HEK293 (cell line): ENCODE measurements around the gene RAET1E.

Experiments
- KLF8 ChIP-seq: fragments of 450-650 bp; formaldehyde crosslinking; IDR thresholded peaks from 2 replicates; pipeline ENCODE4 v1.5.1; 2016; ENCODE audit warnings: missing biosample characterization, missing genetic modification characterization
- KLF9 ChIP-seq: fragments of 450-650 bp; formaldehyde crosslinking; IDR thresholded peaks from 2 replicates; pipeline ENCODE4 v1.5.1; 2016; ENCODE audit warnings: missing biosample characterization, missing genetic modification characterization, low read depth
- OSR2 ChIP-seq: fragments of 450-650 bp; formaldehyde crosslinking; IDR thresholded peaks from 2 replicates; pipeline ENCODE4 v1.5.1; 2016; ENCODE audit warnings: missing biosample characterization, missing genetic modification characterization
- SCRT1 ChIP-seq: fragments of 450-650 bp; formaldehyde crosslinking; IDR thresholded peaks from 2 replicates; pipeline ENCODE4 v1.5.1; 2016; ENCODE audit warnings: missing biosample characterization, missing genetic modification characterization, borderline replicate concordance
- YY1 ChIP-seq: fragments of 450-650 bp; formaldehyde crosslinking; IDR thresholded peaks from 2 replicates; pipeline ENCODE4 v1.5.1; 2018; ENCODE audit warnings: missing biosample characterization, missing genetic modification characterization
- ZBTB7A ChIP-seq: fragments of 450-650 bp; formaldehyde crosslinking; IDR thresholded peaks from 2 replicates; pipeline ENCODE4 v1.5.1; 2016; ENCODE audit warnings: low read depth, missing biosample characterization, missing genetic modification characterization
- ZIC2 ChIP-seq: fragments of 450-650 bp; formaldehyde crosslinking; IDR thresholded peaks from 2 replicates; pipeline ENCODE4 v1.5.1; 2016; ENCODE audit warnings: missing biosample characterization, missing genetic modification characterization
- ZNF157 ChIP-seq: fragments of 450-650 bp; formaldehyde crosslinking; IDR thresholded peaks from 2 replicates; pipeline ENCODE4 v1.5.1; 2016; ENCODE audit warnings: missing biosample characterization, missing genetic modification characterization
- ZNF184 ChIP-seq: fragments of 450-650 bp; IDR thresholded peaks from 2 replicates; pipeline ENCODE4 v1.5.1; 2018; ENCODE audit warnings: missing biosample characterization, mild to moderate bottlenecking, missing genetic modification characterization
- ZNF202 ChIP-seq: fragments of 450-650 bp; formaldehyde crosslinking; IDR thresholded peaks from 2 replicates; pipeline ENCODE4 v1.5.1; 2016; ENCODE audit warnings: missing biosample characterization, missing genetic modification characterization, borderline replicate concordance
- ZNF362 ChIP-seq: fragments of 450-650 bp; formaldehyde crosslinking; IDR thresholded peaks from 2 replicates; pipeline ENCODE4 v1.5.1; 2016; ENCODE audit warnings: missing biosample characterization, missing genetic modification characterization
- ZNF433 ChIP-seq: fragments of 450-650 bp; formaldehyde crosslinking; IDR thresholded peaks from 2 replicates; pipeline ENCODE4 v1.5.1; 2016; ENCODE audit warnings: missing biosample characterization, missing genetic modification characterization, low read depth
- ZNF510 ChIP-seq: fragments of 450-650 bp; formaldehyde crosslinking; IDR thresholded peaks from 2 replicates; pipeline ENCODE4 v1.5.1; 2018; ENCODE audit warnings: mild to moderate bottlenecking, missing genetic modification characterization, missing biosample characterization; ENCODE audit not compliant: insufficient replicate concordance
- ZNF518A ChIP-seq: fragments of 450-650 bp; formaldehyde crosslinking; conservative IDR thresholded peaks from 2 replicates; pipeline ENCODE4 v1.5.1; 2016; ENCODE audit warnings: low read depth, missing biosample characterization, missing genetic modification characterization
- ZNF521 ChIP-seq: fragments of 450-650 bp; formaldehyde crosslinking; IDR thresholded peaks from 2 replicates; pipeline ENCODE4 v1.5.1; 2017; ENCODE audit warnings: missing biosample characterization, mild to moderate bottlenecking, missing genetic modification characterization
- ZNF548 ChIP-seq: fragments of 450-650 bp; formaldehyde crosslinking; IDR thresholded peaks from 2 replicates; pipeline ENCODE4 v1.5.1; 2016; ENCODE audit warnings: missing biosample characterization, missing genetic modification characterization
- ZNF549 ChIP-seq: fragments of 450-650 bp; IDR thresholded peaks from 2 replicates; pipeline ENCODE4 v1.5.1; 2018; ENCODE audit warnings: missing biosample characterization, missing genetic modification characterization, mild to moderate bottlenecking, inconsistent platforms, moderate library complexity
- ZNF571 ChIP-seq: fragments of 450-650 bp; formaldehyde crosslinking; IDR thresholded peaks from 2 replicates; pipeline ENCODE4 v1.5.0; 2017; ENCODE audit warnings: missing biosample characterization, missing genetic modification characterization
- ZNF600 ChIP-seq: fragments of 450-650 bp; formaldehyde crosslinking; IDR thresholded peaks from 2 replicates; pipeline ENCODE4 v1.5.1; 2016; ENCODE audit warnings: missing biosample characterization, missing genetic modification characterization
- ZNF610 ChIP-seq: fragments of 450-650 bp; formaldehyde crosslinking; IDR thresholded peaks from 2 replicates; pipeline ENCODE4 v1.5.1; 2016; ENCODE audit warnings: missing biosample characterization, missing genetic modification characterization, borderline replicate concordance
- ZNF623 ChIP-seq: fragments of 450-650 bp; formaldehyde crosslinking; IDR thresholded peaks from 2 replicates; pipeline ENCODE4 v1.5.1; 2016; ENCODE audit warnings: missing biosample characterization, missing genetic modification characterization
- ZNF626 ChIP-seq: fragments of 450-650 bp; sonication (Bioruptor Pico); formaldehyde crosslinking; IDR thresholded peaks from 2 replicates; pipeline ENCODE4 v1.5.1; 2018; ENCODE audit warnings: missing biosample characterization, missing genetic modification characterization, inconsistent platforms
- ZNF645 ChIP-seq: fragments of 450-650 bp; formaldehyde crosslinking; IDR thresholded peaks from 2 replicates; pipeline ENCODE4; 2016; ENCODE audit warnings: missing biosample characterization, missing genetic modification characterization
- ZNF776 ChIP-seq: fragments of 450-650 bp; formaldehyde crosslinking; IDR thresholded peaks from 2 replicates; pipeline ENCODE4 v1.5.0; 2017; ENCODE audit warnings: missing biosample characterization, missing genetic modification characterization, borderline replicate concordance
- ZNF777 ChIP-seq: fragments of 450-650 bp; formaldehyde crosslinking; IDR thresholded peaks from 2 replicates; pipeline ENCODE4 v1.5.1; 2017; ENCODE audit warnings: missing biosample characterization, missing genetic modification characterization, borderline replicate concordance
- TF ChIP-seq, protein P1 (sequence below): fragments of 450-650 bp; formaldehyde crosslinking; IDR thresholded peaks from 2 replicates; pipeline ENCODE4 v1.5.1; 2016; ENCODE audit warnings: missing biosample characterization, missing genetic modification characterization
- TF ChIP-seq, protein P2 (sequence below): fragments of 450-650 bp; formaldehyde crosslinking; IDR thresholded peaks from 2 replicates; pipeline ENCODE4 v1.5.1; 2016; ENCODE audit warnings: missing biosample characterization, missing genetic modification characterization

Gene RAET1E

GRCh38 chr6:149863698-149864577, 34.0 kb downstream of the RAET1E start, which contains the start of gene LRP11 (continued):
- TF ChIP-seq SCRT1 (no peak), KLF9 (tag by site-specific recombination) (peak; percentile 84), ZNF202 (no peak), ZNF157 (tag by site-specific recombination) (no peak), ZNF776 (tag by site-specific recombination) (no peak), ZNF571 (tag by site-specific recombination) (no peak), ZNF521 (tag by site-specific recombination) (no peak), ZNF184 (tag by site-specific recombination) (0 out of 2 replicates have a peak, but pooled peaks have one; percentile 33), ZNF510 (tag by site-specific recombination) (no peak), OSR2 (tag by site-specific recombination) (peak; percentile 81), ZNF626 (0 out of 2 replicates have a peak, but pooled peaks have one; percentile 52), ZNF362 (tag by site-specific recombination) (no peak), ZNF548 (tag by site-specific recombination) (no peak), ZNF433 (tag by site-specific recombination) (no peak), ZIC2 (tag by site-specific recombination) (peak; percentile 51), ZNF610 (tag by site-specific recombination) (no peak), ZNF549 (tag by site-specific recombination) (no peak), ZNF623 (tag by site-specific recombination) (no peak), ZNF600 (tag by site-specific recombination) (peak; percentile 90), KLF8 (tag by site-specific recombination) (peak; percentile 78; the same call in 1 of the 2 replicates), ZNF518A (tag by site-specific recombination) (no peak), ZBTB7A (tag by site-specific recombination) (no peak; the same call in 1 of the 2 replicates), YY1 (tag by site-specific recombination) (no peak; the same call in 1 of the 2 replicates), ZNF645 (tag by site-specific recombination) (no peak), ZNF777 (tag by site-specific recombination) (no peak)
- TF ChIP-seq, protein P1, sequence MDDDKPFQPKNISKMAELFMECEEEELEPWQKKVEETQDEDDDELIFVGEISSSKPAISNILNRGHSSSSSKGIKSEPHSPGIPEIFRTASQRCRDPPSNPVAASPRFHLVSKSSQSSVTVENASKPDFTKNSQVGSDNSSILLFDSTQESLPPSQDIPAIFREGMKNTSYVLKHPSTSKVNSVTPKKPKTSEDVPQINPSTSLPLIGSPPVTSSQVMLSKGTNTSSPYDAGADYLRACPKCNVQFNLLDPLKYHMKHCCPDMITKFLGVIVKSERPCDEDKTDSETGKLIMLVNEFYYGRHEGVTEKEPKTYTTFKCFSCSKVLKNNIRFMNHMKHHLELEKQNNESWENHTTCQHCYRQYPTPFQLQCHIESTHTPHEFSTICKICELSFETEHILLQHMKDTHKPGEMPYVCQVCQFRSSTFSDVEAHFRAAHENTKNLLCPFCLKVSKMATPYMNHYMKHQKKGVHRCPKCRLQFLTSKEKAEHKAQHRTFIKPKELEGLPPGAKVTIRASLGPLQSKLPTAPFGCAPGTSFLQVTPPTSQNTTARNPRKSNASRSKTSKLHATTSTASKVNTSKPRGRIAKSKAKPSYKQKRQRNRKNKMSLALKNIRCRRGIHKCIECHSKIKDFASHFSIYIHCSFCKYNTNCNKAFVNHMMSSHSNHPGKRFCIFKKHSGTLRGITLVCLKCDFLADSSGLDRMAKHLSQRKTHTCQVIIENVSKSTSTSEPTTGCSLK (tag by site-specific recombination) = no peak
- TF ChIP-seq, protein P2, sequence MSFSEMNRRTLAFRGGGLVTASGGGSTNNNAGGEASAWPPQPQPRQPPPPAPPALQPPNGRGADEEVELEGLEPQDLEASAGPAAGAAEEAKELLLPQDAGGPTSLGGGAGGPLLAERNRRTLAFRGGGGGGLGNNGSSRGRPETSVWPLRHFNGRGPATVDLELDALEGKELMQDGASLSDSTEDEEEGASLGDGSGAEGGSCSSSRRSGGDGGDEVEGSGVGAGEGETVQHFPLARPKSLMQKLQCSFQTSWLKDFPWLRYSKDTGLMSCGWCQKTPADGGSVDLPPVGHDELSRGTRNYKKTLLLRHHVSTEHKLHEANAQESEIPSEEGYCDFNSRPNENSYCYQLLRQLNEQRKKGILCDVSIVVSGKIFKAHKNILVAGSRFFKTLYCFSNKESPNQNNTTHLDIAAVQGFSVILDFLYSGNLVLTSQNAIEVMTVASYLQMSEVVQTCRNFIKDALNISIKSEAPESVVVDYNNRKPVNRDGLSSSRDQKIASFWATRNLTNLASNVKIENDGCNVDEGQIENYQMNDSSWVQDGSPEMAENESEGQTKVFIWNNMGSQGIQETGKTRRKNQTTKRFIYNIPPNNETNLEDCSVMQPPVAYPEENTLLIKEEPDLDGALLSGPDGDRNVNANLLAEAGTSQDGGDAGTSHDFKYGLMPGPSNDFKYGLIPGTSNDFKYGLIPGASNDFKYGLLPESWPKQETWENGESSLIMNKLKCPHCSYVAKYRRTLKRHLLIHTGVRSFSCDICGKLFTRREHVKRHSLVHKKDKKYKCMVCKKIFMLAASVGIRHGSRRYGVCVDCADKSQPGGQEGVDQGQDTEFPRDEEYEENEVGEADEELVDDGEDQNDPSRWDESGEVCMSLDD (tag by site-specific recombination) = no peak
